ENCODE results near the gene TTPAL. TPM values are rescaled to one million over a fixed set of nuclear protein-coding genes. Genes with fewer than 3 reads are reported as not detected.

Gene TTPAL
- total and polyA plus RNA-seq, 9 of the 15 experiments (the other 6 are each of a cell fraction or from before 2014, with no cell fraction given) = 1.1 to 7.0 (median 2.6) TPM

- TF ChIP-seq MBD1 (CRISPR knock-in tag; IDR thresholded peaks at IDR 0.05) = no peak
- TF ChIP-seq RBM14 (IDR thresholded peaks at IDR 0.05; ENCODE audit: borderline replicate concordance, insufficient read depth, low read depth, low read length) = no peak
- no peak for TF ChIP-seq HNRNPUL1 (IDR thresholded peaks at IDR 0.05; ENCODE audit: low read length)
- no peak for TF ChIP-seq SREBF2 (CRISPR knock-in tag; IDR thresholded peaks at IDR 0.05)
- no peak for TF ChIP-seq NFRKB (IDR thresholded peaks at IDR 0.05; ENCODE audit: low read depth)
- peak; percentile 84; the same call in 1 of the 2 replicates for TF ChIP-seq POLR2AphosphoS2 (IDR thresholded peaks at IDR 0.05; ENCODE audit: low read length)
- TF ChIP-seq XRCC3 (IDR thresholded peaks at IDR 0.05) = no peak
- TF ChIP-seq FUS (optimal IDR thresholded peaks at IDR 0.05; ENCODE audit: low read depth, low read length) = peak; percentile 27
- no peak for TF ChIP-seq NFE2L1 (tag; IDR thresholded peaks at IDR 0.05; ENCODE audit: borderline replicate concordance, low read depth)
- no peak for TF ChIP-seq PCBP2 (IDR thresholded peaks at IDR 0.05; ENCODE audit: low read depth, low read length, poor library complexity, severe bottlenecking)
- TF ChIP-seq ZMIZ1 (IDR thresholded peaks at IDR 0.05; ENCODE audit: low read depth in 2 of 2, low read length in 2 of 2) = peak in 1 of 2 experiments; percentile 63; a peak in 2 of 4 replicates
- TF ChIP-seq SRF (CRISPR knock-in tag; IDR thresholded peaks at IDR 0.05) = 0 out of 4 replicates have a peak, but pooled peaks of 1 of the 2 experiments have one; percentile 40
- TF ChIP-seq ZC3H11A (IDR thresholded peaks at IDR 0.05; ENCODE audit: low read depth, low read length) = no peak
- peak; percentile 91 for TF ChIP-seq EGR1 (conservative IDR thresholded peaks at IDR 0.05)
- TF ChIP-seq MITF (IDR thresholded peaks at IDR 0.05) = no peak
- no peak for TF ChIP-seq PURB (CRISPR knock-in tag; IDR thresholded peaks at IDR 0.05; ENCODE audit: low read depth)
- 0 out of 2 replicates have a peak, but pooled peaks have one; percentile 30 for TF ChIP-seq ZBED1 (IDR thresholded peaks at IDR 0.05)
- no peak for TF ChIP-seq STAT5A (IDR thresholded peaks at IDR 0.05; ENCODE audit: borderline replicate concordance, low read length)
- TF ChIP-seq NR3C1 (CRISPR knock-in tag; IDR thresholded peaks at IDR 0.05) = no peak
- no peak for TF ChIP-seq CREB3L1 (IDR thresholded peaks at IDR 0.05; ENCODE audit: borderline replicate concordance, low read depth)
Measured at GRCh38 chr20:44475694-44476560, at the start of gene TTPAL (continued).

All from K562 (cell line).